Stimulated activated CD8-positive, alpha-beta memory T cell treated with anti-CD3 and anti-CD28 coated beads, Interleukin-7, amount 100 ng/mL, for 48 hours (primary cell): Measurements from ENCODE around the gene MGLL.
A peak's percentile ranks its signal among the peaks of the same experiment; 100 is the strongest.

Source experiments
- DNase-seq, 2 donors: peaks; one replicate each; pipeline ENCODE4 v3.0.0-alpha.2; 2020; ENCODE audit warnings: low read depth in 1 of 2; ENCODE audit errors: extremely low read depth in 1 of 2

Gene MGLL

DNA sequence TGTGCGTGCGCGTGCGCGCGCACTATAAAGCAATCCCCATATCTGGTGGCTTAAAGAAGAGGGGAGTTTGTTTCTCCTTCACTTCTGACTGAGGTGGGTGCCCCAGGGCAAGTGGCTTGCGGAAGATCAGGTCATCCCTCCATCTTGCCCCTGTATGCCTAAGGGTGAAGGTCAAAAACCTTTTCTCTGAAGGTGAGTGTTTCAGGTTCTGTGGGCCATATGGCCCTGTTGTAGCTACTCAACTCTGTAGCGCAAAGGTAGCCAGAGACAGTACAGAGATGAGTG lies 144.1 kb downstream of the MGLL start:
- DNase-seq = no peak

DNA sequence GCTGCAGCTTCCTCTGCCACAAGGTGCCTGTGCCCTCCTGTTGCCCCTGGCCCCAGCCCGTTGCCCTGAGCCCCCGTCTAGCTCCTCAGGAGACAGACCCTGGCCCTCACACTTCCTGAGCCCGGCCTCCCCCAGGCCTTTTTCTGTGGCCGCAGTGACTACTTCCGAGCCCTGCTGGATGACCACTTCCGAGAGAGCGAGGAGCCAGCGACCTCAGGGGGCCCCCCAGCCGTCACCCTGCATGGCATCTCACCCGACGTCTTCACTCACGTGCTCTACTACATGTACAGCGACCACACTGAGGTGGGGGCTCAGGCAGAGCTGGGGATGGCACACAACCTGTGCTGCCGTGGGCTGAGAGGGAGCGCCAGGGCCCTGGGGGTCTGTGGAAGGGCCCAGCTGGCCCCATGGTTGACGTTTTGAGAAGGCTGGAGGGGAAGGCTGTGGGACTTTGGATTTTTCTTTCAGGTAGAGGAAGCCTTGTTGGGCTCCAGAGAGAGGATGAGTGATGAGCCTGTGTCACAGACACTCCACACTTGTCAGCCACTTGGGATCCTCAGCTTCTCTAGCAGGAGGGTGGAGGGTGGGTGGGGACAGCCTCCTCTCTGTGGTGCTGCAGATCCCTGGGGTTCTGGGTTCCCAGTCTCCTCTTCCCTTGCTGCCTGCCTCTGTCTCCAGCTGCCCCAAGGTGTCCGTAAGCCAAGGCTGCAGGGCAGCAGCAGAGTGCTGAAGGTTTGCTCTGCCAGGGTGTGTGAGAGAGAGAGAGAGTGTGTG lies 144.6 kb downstream of the MGLL start:
- DNase-seq = no peak

DNA sequence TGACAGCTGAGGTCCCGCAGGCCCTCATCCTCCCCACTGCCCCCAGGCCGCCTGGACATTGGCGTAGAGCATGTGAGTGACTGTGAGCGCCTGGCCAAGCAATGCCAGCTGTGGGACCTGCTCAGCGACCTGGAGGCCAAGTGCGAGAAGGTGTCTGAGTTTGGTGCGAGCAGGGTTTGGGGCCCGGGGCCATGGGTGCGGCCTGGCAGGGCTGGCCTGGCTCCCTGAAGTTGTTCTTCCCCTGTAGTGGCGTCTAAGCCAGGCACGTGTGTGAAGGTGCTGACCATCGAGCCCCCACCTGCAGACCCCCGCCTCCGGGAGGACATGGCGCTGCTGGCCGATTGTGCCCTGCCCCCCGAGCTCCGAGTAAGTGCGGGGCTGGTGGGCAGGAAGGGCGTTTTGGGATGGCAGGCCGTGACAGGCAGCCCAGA lies 145.4 kb downstream of the MGLL start:
- no peak for DNase-seq

DNA sequence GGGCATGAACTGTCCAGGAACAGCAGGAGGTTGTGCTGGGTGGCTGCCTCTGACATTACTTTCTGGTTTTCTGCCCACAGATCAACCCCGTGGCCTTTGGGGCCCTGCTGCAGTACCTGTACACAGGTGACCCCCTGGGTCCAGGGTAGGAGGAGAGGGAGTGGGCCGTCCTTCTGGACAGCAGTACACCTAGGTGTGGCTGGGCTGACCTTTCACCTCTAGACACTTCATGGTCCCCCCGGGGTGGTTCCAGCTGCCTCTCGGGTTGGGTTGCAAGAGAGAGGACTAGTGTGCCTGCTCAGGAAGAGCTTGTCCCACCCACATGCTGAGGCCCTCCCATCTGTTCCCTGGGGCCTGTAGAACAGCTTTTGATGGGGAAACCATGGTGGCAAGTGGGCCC lies 145.9 kb downstream of the MGLL start:
- no peak for DNase-seq

DNA sequence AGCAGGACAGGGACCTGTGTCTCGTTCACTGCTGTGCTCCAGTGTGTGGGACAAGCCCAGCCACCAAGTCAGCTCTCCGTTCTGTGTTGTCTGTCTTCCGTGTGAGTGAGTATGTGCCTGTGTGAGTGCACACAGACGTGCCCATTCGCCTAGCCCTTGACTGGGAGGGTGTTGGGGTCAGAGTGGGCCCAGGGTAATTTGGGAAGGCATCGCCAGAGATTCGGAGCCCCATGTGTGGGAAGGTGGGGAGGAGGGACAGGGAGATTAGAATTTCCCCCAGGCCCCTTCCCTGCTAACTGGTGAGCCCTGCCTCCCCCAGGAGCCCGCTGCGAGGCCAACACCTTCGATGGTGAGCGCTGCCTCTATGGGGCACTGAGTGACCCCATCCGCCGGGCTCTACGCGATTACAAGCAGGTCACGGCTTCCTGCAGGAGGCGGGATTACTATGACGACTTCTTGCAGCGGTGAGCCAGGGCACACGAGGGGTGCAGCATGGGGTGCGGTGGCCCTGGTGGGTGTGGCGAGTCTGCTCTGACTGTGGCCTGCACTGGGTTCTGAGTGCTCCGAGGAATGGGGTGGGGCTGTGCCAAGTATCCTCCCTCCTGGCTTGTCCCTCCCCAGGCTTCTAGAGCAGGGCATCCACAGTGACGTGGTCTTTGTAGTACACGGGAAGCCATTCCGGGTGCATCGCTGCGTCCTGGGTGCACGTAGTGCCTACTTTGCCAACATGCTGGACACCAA lies 146.5 kb downstream of the MGLL start:
- DNase-seq = no peak

DNA sequence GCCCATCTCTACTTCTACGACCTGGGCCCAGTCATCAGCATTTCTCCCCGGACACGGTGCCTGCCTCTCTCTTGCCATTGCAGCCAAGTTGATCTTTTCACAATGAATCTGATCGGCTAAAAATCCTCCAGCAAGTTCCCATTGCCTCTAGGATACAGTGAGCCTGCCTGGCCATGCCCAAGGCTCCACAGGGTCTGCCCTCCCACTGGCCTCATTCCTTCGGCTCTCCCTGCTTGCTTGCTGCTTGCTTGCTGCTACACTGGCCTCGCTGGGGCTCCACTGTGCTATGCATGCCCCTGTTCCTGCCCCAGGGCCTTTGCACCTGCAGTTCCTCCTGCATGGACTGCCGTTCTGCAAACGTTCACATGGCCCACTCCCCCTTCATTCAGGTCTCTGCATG lies 147.5 kb downstream of the MGLL start:
- no peak for DNase-seq

DNA sequence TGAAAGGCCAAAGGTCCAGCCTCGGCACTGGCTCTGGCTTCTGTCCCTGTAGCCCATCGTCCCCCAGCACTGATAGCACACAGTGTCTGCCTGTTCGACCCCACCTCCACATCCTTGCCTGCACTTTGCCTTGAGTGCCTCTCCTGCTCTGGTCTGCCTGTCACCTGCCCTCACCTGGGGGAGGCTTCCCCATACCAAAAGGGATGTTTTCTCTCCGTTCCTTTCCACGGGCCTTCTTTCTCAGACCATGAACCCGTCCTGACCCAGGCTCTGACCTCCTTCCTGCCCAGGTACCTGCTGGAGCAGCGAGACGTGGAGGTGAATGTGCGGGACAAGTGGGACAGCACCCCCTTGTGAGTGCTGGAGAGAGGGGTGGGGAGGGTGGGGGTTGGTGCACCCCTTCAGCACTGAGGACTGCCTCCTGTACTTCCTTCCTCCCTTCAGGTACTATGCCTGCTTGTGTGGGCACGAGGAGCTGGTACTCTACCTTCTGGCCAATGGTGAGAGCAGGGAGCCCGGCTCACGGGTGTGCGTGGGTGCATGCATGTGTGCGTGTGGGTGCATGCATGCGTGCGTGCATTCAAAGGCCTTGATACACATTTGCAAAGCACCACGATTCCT lies 148.1 kb downstream of the MGLL start:
- DNase-seq = no peak

DNA sequence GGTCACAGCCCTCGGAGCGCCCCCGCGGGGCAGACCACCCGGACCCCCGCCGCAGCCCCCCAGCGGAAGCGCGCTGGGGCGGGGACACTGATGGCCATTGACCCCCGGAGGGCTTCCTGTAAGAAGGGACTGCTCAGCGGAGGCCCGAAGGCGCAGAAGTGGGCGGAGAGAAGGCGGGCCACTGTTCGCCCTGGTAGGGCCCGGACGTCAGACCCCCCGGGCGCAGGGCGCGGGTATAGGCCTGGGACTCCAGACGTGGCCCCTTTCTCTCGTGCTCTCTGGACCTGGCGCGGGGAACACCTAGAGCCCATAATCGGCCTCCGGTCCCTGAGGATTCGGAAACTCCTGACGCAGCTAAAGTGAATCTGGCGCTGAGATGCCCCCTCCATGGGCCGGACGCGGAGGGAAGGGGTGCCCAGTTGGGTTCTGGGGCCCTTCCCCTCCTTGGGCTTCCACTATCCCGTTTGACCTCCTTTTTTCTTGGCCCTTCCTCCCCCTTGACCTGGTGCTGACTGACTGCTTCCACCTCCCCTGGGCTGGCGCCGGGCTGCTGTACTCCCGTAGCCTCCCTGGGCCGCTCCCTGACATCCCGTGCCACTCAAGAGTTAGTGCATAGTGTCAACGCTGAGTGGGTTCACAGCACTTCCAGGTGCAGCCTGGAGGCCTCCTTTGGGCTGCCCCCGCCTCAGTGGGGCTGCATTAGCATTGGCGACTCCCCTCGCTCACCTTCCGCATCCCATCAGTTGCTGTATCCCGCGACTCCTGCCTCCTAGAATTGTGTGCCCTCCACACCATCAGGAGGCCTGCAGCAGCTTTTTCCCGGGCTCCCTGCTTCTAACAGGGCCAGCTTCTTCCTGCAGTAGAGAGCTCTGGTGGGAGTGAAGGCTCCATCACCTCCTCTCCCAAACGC lies 148.9 kb downstream of the MGLL start:
- DNase-seq = peak in 1 of 2 donors; percentile 26

DNA sequence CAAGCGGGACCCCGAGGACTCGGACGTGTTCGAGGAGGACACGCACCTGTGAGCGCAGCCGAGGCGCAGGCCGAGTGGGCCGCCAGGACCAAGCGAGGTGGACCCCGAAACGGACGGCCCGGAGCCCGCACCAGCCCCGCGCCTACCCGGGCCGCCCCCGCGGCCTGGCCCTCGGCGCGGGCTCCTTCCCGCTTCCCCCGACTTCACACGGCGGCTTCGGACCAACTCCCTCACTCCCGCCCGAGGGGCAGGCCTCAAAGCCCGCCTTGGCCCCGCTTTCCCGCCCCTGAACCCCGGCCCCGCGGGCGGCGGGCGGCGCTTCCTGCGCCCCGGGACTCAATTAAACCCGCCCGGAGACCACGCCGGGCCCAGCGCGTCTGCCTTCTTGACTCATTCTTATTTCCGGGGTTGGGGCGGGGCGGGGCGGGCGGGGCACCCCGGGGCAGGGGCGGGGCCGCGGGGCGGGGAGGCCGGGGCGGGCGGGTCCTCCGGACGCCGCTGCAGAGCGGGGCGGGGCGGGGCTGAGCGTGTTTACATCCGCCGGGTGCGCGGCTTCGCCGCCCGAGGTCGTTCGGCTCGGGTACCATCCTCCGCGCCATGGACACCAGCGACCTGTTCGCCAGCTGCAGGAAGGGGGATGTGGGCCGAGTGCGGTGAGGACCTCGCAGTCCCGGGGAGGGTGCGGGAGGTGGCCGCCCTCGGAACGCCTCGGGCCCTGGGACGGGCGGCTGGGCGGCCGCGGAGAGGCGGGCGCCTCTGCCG lies 149.7 kb downstream of the MGLL start, which contains the start of gene ABTB1:
TSS of gene ABTB1 (plus strand) at position 524 of the 762 bp plus-strand sequence. CDS start at position 598, 74 bp downstream.
- peak; percentile 71 to 78 for DNase-seq

DNA sequence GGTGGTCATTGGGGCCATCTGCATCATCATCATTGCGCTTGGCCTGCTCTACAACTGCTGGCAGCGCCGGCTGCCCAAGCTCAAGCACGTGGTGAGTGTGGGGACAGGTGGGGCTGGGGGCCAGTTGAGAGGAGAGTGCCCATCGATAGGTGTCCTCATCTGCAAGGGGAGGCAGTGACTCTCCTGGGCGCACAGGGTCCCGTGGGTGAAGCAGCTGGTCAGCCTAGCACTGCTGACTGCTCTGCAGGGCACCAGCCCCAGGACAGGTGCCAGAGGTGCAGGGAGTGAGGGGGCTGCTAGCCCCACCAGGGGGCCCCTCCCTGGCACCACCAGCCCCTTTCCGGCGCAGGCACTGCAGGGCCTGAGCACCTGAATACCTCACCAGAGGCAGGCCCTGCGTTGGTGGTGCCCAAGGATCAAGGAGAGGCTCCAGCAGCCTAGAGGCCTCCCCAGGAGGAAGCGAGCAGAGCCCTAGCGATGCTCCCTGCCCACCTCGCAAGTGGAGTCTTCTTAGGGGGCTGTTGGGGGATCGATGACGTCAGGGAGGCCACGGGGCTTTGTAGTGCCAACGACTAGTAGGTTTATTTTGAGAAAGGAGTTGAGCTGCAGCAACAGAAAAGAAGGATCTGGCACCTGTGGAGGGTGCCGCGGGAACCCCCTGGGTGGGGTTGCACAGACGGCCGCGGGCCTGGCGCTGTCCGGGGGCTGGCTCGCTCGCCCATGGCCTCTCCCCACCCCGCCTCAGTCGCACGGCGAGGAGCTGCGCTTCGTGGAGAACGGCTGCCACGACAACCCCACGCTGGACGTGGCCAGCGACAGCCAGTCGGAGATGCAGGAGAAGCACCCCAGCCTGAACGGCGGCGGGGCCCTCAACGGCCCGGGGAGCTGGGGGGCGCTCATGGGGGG lies 150.5 kb downstream of the MGLL start:
- no peak for DNase-seq

DNA sequence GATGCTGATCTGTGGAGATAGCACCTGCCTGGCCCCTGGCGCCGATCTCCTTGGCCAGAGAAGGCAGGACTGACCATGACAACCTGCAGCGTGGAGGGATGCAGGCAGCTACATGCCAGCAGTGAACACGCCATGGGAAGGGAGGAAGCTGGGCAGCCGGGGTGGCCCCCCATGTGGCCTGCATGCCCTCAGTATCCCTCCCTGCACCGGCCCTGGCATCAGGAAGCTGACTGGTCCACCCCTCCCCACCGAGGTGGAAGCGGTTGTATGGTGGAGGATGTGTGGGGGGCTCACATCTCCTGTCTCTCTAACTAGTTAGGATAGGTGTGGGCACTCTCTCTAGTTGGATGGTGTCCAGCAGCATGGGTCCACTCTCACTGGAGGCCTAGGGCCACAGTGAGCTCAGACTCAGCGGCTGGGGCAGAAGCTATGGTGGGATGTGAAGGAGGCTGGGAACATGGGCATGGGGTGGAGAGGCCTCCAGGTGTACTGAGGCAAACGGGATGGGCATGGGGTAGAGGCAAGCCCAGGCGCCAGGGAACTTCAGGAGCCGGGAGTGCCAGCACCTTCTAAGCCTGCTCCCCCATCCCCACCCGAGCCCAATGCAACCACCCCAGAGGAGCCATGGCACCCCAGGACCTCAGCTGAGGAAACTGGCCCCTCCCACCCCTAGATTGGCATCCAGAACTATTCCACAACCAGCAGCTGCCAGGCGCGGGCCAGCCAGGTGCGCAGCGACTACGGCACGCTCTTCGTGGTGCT lies 151.4 kb downstream of the MGLL start:
- no peak for DNase-seq

DNA sequence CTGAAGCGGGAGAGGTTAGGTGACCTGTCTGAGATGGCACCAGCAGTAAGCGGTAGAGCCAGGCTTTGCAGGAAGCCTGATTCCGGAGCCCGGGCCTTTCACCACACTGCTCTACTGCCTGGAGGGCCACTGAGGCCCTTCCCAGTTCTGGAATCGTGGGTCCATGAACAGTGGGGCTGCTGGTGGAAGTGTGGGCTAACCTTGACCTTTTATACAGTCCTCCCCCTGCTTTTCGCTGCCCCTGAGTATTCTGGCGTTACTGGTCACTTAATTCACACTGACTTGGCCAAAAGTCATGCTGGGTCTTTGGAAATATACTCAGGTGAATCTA lies 152.1 kb downstream of the MGLL start:
- no peak for DNase-seq

DNA sequence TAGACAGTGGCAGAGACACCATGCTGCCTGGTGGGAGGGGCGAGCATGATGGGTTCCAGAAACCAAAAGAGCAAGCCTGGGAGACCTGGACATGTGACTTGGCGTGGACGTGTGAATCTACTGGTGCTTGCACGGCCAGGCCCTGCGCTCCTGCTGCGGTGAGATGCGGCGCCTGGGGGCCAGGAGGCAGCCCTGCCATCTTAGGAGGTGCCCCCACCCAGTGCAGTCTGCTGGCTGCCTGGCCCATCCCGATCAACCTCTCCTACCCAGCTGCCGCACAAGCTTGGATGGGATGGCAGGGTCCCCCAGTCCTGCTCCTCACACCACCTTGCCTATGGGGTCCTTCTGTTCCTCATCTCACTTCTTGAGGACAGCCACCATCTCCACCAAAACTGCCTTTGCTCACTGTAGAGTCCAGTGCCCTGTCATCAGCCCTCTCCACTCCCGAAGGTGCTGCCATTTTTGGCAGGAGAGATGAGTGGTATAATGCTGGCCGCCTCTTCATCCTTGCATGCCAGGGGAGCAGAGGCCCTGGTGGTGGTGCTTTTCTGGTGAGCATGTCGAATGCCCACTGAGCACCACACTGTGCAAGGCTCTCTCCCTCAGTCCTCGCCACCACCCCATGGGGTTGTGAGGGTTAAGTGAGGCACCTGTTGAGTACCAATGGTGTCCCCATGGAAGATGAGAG lies 152.6 kb downstream of the MGLL start:
- no peak for DNase-seq

DNA sequence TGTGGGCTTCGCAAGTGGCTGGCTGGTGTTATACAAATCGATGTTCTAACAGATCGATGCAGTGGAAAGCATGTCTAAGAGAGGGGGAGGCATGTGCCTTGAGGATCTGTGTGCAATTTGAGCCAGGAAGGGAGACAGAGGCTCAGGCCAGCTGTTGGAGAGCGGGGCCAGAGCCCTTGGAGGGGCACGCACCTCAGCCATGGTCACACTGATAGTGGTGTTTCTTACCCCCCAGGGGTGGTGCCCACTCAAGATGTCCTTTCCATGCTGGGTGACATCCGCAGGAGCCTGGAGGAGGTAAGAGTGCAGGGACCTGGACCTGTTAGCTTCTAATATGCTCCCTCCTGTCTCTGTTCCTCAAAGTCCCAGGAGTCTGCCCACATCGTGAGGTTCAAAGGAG lies 153.4 kb downstream of the MGLL start:
- no peak for DNase-seq

DNA sequence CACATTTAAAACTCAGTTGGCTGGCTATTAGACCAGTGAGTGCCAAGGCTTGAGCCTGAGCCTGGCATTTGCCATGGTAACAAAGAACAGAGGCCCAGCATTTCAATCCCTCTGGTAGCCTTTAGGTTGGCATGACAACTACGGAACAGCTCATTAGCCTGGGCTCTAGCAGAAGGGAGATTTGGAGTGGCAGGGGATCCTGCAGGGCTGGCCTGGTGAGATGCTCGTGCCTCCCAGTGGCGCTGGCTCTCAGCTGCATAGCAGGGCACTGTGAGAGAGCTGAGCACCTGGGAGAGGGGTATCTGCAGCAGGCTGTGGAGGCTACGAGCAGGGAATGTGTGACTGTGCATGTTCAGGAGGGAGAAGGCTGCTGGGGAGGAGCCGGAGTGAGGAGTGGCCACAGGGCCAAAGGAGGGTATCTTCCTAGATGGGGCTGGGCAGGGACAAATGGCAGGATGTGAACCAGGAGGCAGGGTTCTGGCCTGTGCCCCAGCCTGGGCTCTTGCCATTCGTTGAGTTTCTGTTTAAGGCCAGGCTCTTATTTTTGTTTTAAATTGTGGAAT lies 155.1 kb downstream of the MGLL start:
- no peak for DNase-seq

DNA sequence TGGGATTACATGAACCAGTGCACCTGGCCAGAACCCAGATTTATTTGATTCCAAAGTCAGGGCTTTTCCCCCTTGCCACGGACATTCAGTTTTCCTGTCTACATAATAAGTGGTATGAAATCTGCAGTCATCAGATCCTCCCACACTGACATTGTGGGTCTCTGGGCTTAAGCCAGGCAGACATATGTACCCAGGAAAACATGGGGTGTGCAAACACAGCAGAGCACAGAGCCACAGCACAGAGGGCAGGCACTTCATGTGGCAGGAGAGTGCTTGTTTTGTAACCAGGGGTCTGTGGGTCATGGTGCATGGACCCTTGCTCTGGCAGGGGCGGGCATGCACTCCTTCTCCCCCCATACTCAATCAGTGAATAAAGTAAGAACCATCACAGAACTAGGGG lies 155.6 kb downstream of the MGLL start:
- no peak for DNase-seq

DNA sequence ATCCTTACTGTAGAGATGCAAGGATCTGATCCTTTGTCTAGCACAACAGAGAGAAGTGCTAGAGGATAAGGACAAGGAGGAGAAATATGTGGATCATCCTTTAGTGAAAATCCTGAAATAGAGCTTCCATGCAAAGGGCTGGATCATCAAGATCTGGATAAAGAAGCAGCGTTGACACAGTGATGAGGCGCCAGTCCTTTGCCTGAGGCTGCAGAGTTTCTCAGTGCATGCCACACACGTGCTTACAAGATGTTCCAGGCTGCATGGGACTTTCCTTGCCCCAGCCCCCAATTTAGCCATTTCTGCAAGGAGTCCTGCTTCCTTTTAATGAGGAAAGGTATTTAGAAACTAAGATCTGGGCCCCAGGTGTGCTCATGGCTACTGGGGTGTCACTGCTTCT lies 156.7 kb downstream of the MGLL start:
- no peak for DNase-seq

DNA sequence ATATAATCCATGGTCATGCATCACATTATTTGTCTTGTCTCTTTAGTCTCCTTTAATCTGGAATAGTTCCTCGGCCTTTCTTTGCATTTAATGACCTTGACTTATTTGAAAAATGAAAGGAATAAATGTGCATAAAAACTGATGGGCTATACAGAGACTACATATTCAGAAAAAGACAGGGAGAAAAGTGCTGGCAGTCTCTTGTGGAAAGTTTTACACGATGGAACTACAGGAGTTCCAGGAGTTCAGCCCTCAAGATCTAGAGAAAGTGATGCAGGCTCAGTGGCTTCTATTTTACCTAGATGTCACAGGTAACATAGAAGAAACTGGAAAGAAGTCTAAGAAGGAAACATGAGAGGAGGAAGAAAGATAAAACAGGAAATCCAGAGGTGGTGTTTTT lies 157.2 kb downstream of the MGLL start:
- no peak for DNase-seq
